Measurements from ENCODE around the gene SH3YL1. TPM values are rescaled to one million over a fixed set of nuclear protein-coding genes. Genes with fewer than 3 reads are reported as not detected.

SH3YL1 gene
- polyA plus RNA-seq, 6 donors from 2014 or later, result 17.6 to 40.5 (median 21.0) TPM

DNA sequence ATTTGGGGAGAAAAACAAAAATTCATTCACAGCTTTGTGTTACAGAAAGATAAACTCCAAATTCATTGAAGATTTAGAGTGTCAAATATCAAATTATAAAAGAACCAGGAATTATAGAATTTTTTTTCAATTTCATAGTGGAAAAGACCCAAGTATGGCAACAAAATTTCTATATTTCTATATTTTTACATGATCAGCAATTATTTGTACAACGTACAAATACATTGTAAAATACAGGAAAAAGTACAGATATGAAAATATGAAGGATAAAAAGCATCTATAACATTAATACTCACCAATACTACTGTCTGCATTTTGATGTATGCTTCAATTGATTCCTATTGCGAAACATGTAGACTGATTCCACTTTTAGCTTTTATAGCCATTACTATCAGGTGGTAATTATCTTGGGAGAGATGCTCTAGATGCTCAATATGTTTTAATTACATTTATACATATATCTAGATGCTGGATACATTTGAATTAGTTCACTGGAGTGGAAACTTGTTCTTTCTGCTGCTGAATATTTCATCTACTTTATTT is 4.0 kb downstream of the SH3YL1 start:
- Mint-ChIP-seq H3K4me3 (peak overlapping the region in 1 of 8 donors; percentile 23), H3K9me3 (peaks cover 0 to 8% (median 3%) of the 10 kb centered on the region in 7 donors), H3K27ac (no peak overlapping the region), H3K36me3 (peaks cover 0 to 16% of the 10 kb centered on the region in 2 donors), H3K4me1 (peaks cover 4 to 6% (median 6%) of the 10 kb centered on the region in 3 donors), H3K27me3 (no peaks in the 10 kb centered on the region)
- ATAC-seq (ENCODE audit: low read depth in 2 of 2) (no peak), DNase-seq (no peak)

GRCh38 chr2:258933-259332 is 4.9 kb downstream of the SH3YL1 start:
- Mint-ChIP-seq H3K27ac (no peak overlapping the region), H3K4me1 (peaks cover 0 to 5% (median 0%) of the 10 kb centered on the region in 3 donors), H3K9me3 (peaks cover 0 to 8% (median 3%) of the 10 kb centered on the region in 7 donors), H3K36me3 (peaks cover 0 to 16% of the 10 kb centered on the region in 2 donors), H3K4me3 (peak overlapping the region in 1 of 8 donors; percentile 35), H3K27me3 (no peaks in the 10 kb centered on the region)
- no peak for DNase-seq
- ATAC-seq (ENCODE audit: low read depth in 2 of 2), result no peak

DNA sequence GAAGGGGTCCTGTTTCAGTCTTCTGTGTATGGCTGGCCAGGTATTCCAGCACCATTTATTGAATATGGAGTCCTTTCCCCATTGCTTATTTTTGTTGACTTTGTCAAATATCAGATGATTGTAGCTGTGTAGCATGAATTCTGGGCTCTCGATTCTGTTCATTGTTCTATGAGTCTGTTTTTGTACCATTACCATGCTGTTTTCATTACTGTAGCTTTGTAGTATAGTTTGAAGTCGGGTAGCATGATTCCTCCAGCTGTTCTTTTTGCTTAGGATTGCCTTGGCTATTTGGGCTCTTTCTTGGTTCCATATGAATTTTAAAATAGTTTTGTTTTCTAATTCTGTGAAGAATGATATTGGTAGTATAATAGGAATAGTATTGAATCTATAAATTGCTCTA is 6.0 kb downstream of the SH3YL1 start:
- DNase-seq (no peak), ATAC-seq (ENCODE audit: low read depth in 2 of 2) (no peak)
- Mint-ChIP-seq H3K36me3 (peaks cover 0 to 16% of the 10 kb centered on the region in 2 donors), H3K4me3 (peak overlapping the region in 1 of 8 donors; percentile 25), H3K27ac (no peak overlapping the region), H3K9me3 (peaks cover 0 to 8% (median 3%) of the 10 kb centered on the region in 7 donors), H3K27me3 (no peaks in the 10 kb centered on the region), H3K4me1 (peaks cover 0 to 5% (median 0%) of the 10 kb centered on the region in 3 donors)

DNA sequence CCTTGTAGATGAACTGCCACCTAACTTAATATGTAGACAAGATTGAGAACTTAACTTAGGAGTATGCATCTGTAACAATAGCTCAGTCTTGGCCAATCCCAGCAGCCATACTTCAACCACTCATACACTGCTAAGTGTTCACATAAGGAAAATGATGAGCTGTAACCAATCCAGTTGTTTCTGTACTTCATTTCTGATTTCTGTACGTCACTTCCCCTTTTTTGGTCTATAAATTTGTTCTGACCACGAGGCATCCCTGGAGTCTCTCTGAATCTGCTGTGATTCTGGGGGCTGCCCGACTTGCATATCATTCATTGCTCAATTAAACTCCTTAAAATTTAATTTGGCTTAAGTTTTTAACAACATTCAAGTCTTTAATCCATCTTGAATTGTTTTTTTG is 6.4 kb downstream of the SH3YL1 start:
- Mint-ChIP-seq H3K36me3 (peaks cover 0 to 16% of the 10 kb centered on the region in 2 donors), H3K4me1 (peaks cover 0 to 1% (median 0%) of the 10 kb centered on the region in 3 donors), H3K27ac (no peak overlapping the region), H3K9me3 (peaks cover 0 to 8% (median 3%) of the 10 kb centered on the region in 7 donors), H3K27me3 (no peaks in the 10 kb centered on the region), H3K4me3 (no peak overlapping the region)
- DNase-seq (no peak), ATAC-seq (ENCODE audit: low read depth in 2 of 2) (no peak)

DNA sequence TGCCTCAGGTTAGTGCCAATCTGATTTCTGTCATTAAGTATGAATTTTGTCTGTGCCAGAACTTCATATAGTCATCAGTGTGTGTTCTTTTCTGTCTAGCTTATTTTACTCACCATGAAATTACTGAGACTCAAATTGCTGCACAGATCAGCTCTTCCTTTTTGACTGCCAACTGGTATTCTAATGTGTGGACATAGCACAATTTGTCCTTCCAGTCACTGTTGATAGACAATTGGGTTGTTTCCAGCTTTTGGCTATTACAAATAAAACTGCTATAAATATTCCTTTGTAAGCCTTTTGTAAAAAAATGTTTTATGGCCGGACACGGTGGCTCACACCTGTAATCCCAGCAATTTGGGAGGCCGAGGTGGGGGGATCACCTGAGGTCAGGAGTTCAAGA is 7.7 kb downstream of the SH3YL1 start:
- ATAC-seq (ENCODE audit: low read depth in 2 of 2) (no peak), DNase-seq (no peak)
- no peaks in the 10 kb centered on the region for H3K27me3 Mint-ChIP-seq
- no peak overlapping the region for H3K27ac Mint-ChIP-seq
- peaks cover 5 to 16% of the 10 kb centered on the region in 2 donors for H3K36me3 Mint-ChIP-seq
- H3K4me1 Mint-ChIP-seq, result no peaks in the 10 kb centered on the region
- H3K4me3 Mint-ChIP-seq, result no peak overlapping the region
- peaks cover 0 to 8% (median 3%) of the 10 kb centered on the region in 7 donors for H3K9me3 Mint-ChIP-seq

DNA sequence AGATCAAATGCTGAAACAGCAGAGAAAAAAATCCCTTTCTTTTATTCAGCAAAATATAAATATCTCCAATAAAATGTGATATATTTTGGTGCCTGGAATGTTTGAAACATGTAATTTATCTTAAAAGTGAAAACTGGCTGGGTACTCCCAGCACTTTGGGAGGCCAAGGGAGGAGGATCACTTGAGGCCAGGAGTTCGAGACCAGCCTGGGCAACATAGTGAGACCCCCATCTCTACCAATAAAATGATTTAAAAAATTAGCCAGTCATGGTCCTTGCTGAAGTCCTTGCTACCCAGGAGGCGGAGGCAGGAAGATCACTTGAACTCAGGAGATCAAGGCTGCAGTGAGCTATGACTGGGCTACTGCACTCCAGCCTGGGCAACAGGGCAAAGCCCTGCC is 8.6 kb downstream of the SH3YL1 start:
- H3K27me3 Mint-ChIP-seq, result no peaks in the 10 kb centered on the region
- H3K4me3 Mint-ChIP-seq, result no peak overlapping the region
- H3K27ac Mint-ChIP-seq, result no peak overlapping the region
- peaks cover 5 to 16% of the 10 kb centered on the region in 2 donors for H3K36me3 Mint-ChIP-seq
- DNase-seq (no peak), ATAC-seq (ENCODE audit: low read depth in 2 of 2) (no peak)
- H3K9me3 Mint-ChIP-seq, result peaks cover 0 to 8% (median 3%) of the 10 kb centered on the region in 7 donors
- H3K4me1 Mint-ChIP-seq, result no peaks in the 10 kb centered on the region

GRCh38 chr2:254241-254640 is 9.6 kb downstream of the SH3YL1 start:
- Mint-ChIP-seq H3K27me3 (no peaks in the 10 kb centered on the region), H3K36me3 (peaks cover 5 to 14% of the 10 kb centered on the region in 2 donors), H3K4me3 (no peak overlapping the region), H3K9me3 (peaks cover 0 to 8% (median 3%) of the 10 kb centered on the region in 7 donors), H3K4me1 (no peaks in the 10 kb centered on the region), H3K27ac (no peak overlapping the region)
- no peak for ATAC-seq (ENCODE audit: low read depth in 2 of 2)
- DNase-seq, result no peak

DNA sequence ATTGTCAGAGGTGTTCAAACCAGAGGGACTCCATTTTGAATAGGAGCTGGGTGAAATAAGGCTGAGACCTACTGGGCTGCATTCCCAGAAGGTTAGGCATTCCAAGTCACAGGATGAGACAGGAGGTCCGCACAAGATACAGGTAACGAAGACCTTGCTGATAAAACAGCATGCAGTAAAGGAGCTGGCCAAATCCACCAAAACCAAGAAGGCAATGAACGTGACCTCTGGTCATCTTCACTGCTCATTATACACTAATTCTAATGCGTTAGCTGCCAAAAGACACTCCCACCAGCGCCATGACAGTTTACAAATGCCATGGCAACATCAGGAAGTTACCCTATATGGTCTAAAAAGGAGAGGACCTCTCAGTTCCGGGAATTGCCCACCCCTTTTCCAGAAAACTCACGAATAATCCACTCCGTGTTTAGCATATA is 10.6 kb downstream of the SH3YL1 start:
- Mint-ChIP-seq H3K27me3 (no peaks in the 10 kb centered on the region), H3K36me3 (peaks cover 4 to 5% of the 10 kb centered on the region in 2 donors), H3K4me1 (no peaks in the 10 kb centered on the region), H3K9me3 (peaks cover 0 to 5% (median 3%) of the 10 kb centered on the region in 7 donors), H3K4me3 (no peak overlapping the region), H3K27ac (peak overlapping the region in 1 of 6 donors; percentile 67)
- no peak for DNase-seq
- ATAC-seq (ENCODE audit: low read depth in 2 of 2), result no peak

DNA sequence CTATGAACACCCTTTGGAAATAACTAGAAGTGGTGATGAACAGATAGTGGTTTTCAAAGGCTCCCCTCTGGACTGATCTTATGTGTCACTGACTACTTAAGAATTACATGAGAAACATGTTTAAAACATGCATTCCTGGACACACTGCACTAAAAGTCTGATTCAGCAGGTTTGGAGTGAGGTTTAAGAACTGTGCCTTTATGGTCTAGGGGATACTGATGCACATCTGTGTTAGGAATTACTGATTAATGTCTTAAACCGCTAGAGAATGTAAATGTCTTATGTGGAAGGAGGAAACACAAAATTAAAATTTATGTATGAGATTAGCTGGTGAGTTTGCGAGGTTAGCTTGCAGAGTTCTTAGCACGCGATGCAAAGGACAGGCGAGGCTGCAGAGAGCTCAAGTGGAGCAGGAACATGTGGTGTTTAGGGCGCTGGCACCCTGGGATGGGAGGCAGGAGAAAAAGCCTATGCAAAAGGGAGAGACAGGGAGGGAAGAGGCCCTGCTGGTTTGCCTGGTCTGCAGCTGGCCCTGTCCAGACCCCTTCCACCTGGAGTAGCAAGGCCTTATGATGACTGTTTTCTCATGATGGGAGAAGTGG is 11.7 kb downstream of the SH3YL1 start:
- ATAC-seq (ENCODE audit: low read depth in 2 of 2) (no peak), DNase-seq (no peak)
- H3K27me3 Mint-ChIP-seq, result no peaks in the 10 kb centered on the region
- H3K27ac Mint-ChIP-seq, result no peak overlapping the region
- H3K4me3 Mint-ChIP-seq, result no peak overlapping the region
- H3K4me1 Mint-ChIP-seq, result no peaks in the 10 kb centered on the region
- H3K36me3 Mint-ChIP-seq, result peaks cover 0 to 5% of the 10 kb centered on the region in 2 donors
- H3K9me3 Mint-ChIP-seq, result no peaks in the 10 kb centered on the region

DNA sequence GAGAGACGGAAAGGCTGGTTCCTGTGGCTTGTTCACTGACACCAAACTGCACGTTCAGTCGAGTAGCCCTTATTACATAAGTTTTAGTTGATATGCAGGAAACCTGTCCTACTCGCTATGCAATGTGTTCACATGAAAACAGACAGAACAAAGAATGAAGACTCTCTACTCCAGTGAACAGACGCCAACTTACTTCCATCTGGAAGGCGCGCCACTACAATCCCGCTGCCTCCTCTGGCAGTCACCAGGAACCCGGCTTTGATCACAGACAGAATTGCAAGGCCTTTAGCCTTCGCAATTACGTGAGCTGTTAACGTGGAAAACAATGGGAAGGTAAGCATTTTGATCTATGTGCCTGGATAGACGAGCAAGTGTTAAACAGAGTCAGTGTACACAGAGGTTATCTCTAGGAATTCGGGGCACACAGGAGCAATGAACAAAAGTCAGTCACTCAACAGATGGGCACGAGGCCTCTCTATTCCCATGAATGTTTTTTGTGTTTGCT is 14.2 kb downstream of the SH3YL1 start:
- no peaks in the 10 kb centered on the region for H3K9me3 Mint-ChIP-seq
- H3K4me3 Mint-ChIP-seq, result no peak overlapping the region
- H3K27ac Mint-ChIP-seq, result no peak overlapping the region
- H3K4me1 Mint-ChIP-seq, result peaks cover 4 to 6% (median 6%) of the 10 kb centered on the region in 3 donors
- ATAC-seq (ENCODE audit: low read depth in 2 of 2) (no peak), DNase-seq (no peak)
- peaks cover 2 to 11% of the 10 kb centered on the region in 2 donors for H3K36me3 Mint-ChIP-seq
- H3K27me3 Mint-ChIP-seq, result no peaks in the 10 kb centered on the region

DNA sequence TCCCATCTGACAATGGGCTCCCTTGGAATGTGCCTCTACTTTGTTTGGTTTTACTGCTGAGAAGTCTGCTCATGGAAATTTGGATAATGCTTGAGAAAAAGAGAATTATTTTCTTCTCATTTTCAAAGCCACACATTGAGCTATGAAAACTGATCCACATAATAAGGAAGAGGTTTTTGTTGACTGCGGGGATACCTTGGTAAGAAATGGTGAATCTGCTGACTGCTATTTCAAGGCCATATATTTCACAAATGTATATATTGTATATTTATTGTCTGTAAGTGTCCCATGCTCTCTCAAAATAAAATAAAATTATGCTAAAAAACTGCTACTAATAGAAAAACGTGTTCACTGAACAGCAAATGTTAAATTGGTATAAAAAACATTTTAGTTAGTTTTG is 15.1 kb downstream of the SH3YL1 start:
- Mint-ChIP-seq H3K4me1 (peaks cover 4 to 6% (median 6%) of the 10 kb centered on the region in 3 donors), H3K27me3 (no peaks in the 10 kb centered on the region), H3K4me3 (no peak overlapping the region), H3K9me3 (no peaks in the 10 kb centered on the region), H3K36me3 (peaks cover 10 to 13% of the 10 kb centered on the region in 2 donors), H3K27ac (no peak overlapping the region)
- DNase-seq, result no peak
- ATAC-seq (ENCODE audit: low read depth in 2 of 2), result no peak

GRCh38 chr2:246489-247144 is 17.2 kb downstream of the SH3YL1 start:
- peak; percentile 40 to 61 for ATAC-seq (ENCODE audit: low read depth in 2 of 2)
- H3K27me3 Mint-ChIP-seq, result no peaks in the 10 kb centered on the region
- peak overlapping the region in 1 of 6 donors; percentile 42 for H3K27ac Mint-ChIP-seq
- H3K4me3 Mint-ChIP-seq, result no peak overlapping the region
- H3K36me3 Mint-ChIP-seq, result peaks cover 25% of the 10 kb centered on the region in 2 donors
- H3K4me1 Mint-ChIP-seq, result peaks cover 4 to 6% (median 6%) of the 10 kb centered on the region in 3 donors
- no peaks in the 10 kb centered on the region for H3K9me3 Mint-ChIP-seq
- DNase-seq, result peak; percentile 40

GRCh38 chr2:244547-244946 is 19.3 kb downstream of the SH3YL1 start:
- Mint-ChIP-seq H3K4me1 (peaks cover 4 to 6% (median 6%) of the 10 kb centered on the region in 3 donors), H3K9me3 (peaks cover 0 to 3% (median 0%) of the 10 kb centered on the region in 7 donors), H3K4me3 (no peak overlapping the region), H3K27me3 (no peaks in the 10 kb centered on the region), H3K27ac (peak overlapping the region in 1 of 6 donors; percentile 14), H3K36me3 (peaks cover 40 to 41% of the 10 kb centered on the region in 2 donors)
- ATAC-seq (ENCODE audit: low read depth in 2 of 2) (no peak), DNase-seq (no peak)

Measured in naive B cell (primary cell).